Measurements from ENCODE around the gene FAIM2.
"Not testable (repeated sequence)": the region's sequence is repeated elsewhere in the genome, so short reads cannot be mapped to it uniquely, and the experiment has no call there.

Gene FAIM2

GRCh38 chr12:49863946-49864797, 39.5 kb downstream of the FAIM2 start:
- no peak for DNase-seq

GRCh38 chr12:49860921-49861320, 42.8 kb downstream of the FAIM2 start:
- not testable (repeated sequence) for DNase-seq

- not testable (repeated sequence) for DNase-seq
Observed at GRCh38 chr12:49855890-49856289, 47.8 kb downstream of the FAIM2 start.

GRCh38 chr12:49854976-49855375, 48.7 kb downstream of the FAIM2 start:
- DNase-seq, result no peak

DNA sequence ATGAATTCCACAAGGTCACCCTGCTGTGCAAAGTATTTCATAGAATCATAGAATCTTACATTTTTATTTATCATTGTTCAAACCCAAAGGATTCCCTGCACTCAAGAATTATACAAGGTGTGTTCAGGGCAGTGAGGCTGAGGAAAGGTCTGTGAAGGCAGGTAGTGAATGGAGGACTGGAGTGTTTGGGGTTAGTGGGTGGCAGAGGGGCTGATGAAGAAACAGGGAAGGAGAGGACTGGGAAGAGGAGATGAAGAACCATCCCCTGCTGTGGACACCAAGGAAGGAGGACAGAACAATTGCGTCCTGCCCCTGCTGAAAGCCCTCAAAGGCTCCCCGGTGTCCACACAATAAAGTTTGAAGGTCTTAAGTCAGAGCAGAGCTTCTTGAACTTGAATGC, 50.0 kb downstream of the FAIM2 start:
- DNase-seq, result no peak

DNA sequence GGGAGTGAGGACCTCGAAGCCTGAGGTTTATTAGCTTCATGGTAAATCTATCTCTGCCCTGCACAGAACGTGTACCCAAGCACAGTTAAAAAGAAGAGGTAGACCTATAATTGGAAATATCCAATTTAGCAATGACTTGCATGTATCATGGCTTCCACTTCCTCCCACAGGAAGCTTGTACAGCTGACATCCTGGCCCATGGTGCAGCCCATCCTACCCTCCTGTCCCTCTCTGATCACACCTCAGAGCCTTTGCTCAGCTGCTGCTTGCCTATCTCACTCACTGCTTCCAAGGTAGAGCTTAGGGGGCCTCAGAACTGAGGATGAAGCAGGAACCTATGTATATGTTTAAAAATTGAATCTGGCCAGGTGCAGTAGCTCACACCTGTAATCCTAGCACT, 56.5 kb downstream of the FAIM2 start:
- DNase-seq, result no peak

- DNase-seq, result no peak
Observed at GRCh38 chr12:49846032-49846431, 57.7 kb downstream of the FAIM2 start.

DNA sequence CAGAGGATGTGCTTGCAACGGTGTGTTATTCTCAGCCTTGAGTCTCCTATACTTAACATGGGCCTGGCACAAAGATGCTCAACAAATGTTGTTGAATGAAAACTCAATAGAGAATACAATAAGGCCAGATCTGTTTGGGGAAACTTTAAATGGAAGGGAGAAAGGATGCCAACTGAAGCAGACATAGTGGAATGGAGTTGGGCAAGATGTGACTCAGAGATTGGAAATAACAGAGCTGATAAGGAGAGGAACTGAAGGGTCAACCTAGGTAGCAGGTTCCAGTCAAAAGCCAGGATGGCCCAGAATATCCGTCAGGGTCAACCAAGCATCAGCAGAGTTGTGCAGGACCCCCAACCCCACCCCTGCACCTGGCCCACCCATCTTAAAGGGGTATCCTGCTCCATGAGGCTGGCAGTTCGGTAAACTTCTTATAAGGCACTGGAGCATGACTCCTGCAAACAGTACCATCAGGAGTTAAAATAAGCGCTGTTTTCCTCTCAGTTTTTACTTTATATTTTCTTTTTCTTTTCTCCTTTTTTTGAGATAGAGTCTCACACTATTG, 59.7 kb downstream of the FAIM2 start:
- DNase-seq, result no peak

DNA sequence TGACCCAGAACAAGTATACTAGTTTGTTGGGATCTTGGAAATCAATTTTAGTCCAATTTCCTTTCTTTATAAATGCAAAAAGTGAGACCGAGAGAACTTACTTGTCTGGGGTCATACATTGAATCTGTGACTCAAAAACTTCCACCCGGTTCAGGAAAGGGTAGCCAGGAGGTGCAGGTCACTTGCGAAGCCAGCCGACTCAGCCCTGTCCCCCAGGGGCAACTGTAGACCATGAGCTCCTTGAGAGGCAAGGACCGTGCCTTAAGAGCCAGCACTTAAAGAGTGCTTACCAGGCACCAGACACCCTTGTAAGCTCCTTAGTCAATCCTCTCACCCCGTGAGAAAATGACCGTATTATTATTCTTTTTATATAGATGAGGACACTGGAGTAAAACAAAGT, 60.3 kb downstream of the FAIM2 start:
- DNase-seq, result no peak

DNA sequence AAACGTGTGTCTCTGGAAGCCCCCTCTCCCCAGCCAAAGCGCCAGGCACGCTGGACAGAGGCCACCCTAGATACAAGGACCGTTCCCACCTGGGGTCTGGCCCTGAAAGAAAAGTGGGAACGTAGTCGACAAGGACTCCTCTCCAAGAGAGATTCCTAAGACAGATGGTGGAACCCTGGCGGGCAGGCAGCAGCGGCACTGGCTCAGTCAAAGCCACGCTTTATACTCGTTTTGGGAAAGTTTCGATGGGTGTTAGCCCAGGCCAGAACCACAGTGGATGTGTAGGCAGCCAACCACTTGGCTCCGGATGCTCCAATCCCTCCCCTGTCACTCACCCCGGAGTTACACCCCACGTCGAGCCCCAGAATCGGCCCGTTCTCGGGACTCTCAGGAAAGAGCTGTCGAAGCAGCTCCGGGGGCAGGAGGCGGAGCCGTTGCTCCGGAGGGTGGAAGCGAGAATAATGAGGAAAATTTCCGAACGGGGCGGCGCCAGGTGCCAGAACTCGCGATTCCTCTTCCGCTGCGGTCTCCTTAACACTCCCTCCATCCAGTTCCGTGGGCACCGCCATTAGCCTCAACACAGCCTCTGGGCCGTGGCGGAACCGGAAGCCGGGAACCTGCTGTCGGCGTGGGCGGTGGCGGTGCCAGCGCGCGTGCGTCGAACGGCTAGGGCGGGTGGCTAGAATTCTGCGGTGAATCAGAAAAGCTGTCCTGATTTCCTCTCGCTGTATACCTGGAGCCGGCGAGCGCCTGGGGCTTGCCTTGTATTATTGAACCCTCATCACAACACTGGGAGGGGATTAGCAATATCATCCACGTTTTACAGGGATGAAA, 61.0 kb downstream of the FAIM2 start, which contains the start of gene BCDIN3D:
TSS of gene BCDIN3D (minus strand) at position 588 of the 834 bp plus-strand sequence. CDS start at position 569, 19 bp downstream.
- DNase-seq, result peak; percentile 90

DNA sequence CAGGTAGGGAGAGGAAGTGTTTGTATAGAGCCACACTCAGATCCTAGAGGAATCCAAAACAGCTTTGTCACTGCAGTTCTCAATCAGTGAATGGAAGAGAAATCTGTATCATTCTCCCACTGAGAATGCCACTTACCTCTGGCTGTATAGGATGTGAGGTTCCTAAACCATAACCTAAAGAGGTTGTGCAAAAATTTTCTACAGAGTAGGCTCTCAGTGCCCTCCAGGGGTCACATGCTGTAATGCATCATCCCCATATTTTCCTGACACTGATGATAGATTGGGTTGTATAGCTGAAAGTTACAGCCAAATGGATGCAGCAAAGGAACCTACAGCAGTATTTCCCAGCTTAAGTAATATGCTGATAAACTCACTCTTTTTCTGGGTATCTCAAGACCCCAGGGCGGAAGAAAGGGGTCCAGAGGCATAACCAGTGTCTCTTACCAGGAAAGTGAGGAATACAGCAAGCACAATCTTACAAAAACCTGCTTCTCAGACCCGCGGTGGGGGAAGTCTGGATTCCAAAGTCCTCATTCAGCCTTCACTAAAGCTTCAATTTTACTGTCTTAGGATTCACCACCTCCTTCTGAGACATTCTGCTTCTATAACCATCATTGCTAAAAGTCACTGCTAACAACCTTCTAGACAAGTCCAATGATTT, 64.6 kb downstream of the FAIM2 start:
- no peak for DNase-seq

DNA sequence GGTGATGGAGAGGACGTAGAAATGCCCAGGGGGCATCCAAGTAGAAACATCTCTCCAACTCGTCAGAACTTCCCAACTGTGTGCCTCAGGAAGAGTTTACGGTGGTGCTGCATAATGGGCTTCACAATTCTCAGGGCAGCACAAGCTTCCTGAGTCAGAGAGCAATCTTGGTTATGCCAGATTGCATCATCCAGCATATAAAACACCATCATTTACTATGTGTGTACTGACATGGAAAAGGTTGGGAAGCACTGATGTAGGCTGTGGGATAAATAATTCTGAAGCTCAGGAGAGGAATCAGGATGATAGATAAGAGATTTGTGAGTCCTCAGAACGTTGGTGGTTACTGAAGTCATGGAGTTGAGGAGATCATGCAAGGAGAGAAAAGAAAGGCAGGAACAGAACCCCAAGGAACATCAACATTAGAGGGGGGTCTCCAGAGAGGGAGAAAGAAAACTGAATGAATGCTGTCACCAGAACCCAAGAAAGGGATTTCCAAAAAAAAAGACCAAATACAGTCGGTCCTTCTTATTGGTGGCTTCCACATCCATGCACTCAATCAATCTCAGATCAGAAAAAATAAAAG, 70.8 kb downstream of the FAIM2 start:
- no peak for DNase-seq

- DNase-seq, result no peak
Observed at GRCh38 chr12:49831717-49832116, 72.0 kb downstream of the FAIM2 start.

DNA sequence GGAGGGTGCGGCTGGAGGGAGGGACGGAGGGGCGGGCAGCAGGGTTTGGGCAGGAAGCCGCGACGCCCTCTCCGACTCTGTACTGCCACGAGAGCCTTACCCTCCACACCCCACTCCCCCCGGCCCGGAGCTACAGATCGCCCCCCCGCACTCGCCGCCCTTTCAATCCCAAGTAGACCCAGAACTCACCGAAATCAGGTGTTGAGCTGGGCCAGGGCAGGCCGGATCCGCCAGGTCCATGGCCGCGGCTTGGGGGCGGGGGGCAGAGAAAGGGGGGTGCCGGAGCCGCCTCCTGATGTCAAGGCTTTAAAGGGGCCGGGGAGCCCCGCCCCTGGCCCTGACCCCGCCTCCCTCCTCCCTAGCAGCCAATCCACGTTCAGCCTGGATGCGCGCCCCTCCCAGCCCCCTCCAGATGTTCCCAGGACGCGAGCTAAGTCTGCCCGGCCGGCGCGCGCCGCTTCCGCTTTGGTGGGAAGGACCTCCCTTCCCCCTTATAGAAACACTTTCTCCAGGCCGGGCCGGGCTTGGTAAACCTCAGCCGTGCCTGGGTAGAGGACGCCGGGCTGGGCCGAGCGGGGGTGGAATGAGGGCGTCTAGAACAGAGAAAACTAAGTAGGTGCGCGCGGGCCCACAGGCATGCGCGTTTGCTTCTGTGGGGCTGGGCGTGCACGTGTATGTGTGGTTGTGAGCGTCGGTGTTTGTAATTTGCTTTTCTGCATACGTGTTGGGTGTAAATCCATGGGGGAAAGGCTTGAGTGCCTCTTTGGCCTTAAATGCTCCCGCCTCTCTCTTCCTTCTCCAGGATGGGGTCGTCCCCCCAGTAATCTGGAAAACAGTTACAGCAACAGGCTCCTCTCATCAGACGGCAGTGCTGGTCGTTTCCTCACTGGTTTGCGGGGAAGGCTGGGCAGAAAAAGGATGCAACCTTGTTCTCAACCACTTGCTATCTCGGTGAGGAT, 75.3 kb downstream of the FAIM2 start, which contains the start of gene NCKAP5L:
TSS of gene NCKAP5L (minus strand) at position 281 of the 959 bp plus-strand sequence. CDS start 24,369 bp downstream, outside the sequence.
- DNase-seq, result peak; percentile 91

DNA sequence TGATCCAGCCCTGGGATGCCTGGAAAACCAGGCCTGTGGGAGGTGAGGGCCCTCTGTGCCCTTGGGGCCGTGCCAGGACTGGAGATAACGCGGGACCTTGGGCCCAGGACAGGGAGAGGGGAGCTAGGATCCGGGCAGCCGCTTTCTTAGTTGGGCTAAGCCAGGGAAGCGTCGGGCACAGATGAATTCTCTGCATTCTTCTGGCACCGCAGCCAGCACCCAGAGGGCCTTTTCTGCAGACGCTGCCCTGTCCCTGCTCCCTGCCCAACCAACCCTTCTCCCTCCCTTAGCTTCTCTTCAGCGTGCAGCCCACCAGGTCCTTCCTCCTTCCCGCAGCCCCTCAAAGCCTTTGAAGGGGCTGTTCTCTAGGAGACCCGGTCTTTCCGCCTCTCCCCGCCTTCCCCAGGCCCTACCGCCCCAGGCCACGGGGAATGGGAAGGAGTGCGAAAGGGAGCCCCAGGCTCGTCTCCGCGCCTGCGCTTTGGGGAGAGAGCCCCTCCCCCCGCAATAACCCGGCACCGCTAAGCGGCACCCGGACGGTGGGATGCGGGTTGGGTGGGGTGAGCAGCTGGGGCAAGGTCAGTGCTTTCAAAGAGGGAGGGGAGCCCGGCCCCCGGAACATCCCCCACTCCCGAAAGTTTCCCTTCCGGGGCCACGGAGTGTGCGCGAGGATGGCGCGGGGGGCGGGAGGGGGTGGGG, 76.2 kb downstream of the FAIM2 start:
- peak; percentile 83 for DNase-seq

DNA sequence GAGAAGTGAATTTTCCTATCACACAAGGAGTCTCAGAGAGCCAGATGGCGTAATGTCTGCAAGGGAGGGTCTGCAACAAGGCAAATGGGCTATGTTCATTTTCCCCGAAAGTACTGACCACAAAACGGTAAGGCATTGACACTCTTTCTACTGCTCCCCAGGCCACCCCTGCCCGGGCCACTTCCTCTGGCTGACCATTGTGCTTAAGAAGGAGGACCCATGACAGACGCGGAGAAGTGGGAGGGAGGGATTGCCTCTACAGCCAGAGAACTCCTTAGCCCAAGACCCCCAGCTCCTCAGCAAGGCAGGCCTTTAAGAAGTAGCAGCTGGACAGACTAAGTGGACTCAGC, 76.7 kb downstream of the FAIM2 start:
- DNase-seq, result no peak

DNA sequence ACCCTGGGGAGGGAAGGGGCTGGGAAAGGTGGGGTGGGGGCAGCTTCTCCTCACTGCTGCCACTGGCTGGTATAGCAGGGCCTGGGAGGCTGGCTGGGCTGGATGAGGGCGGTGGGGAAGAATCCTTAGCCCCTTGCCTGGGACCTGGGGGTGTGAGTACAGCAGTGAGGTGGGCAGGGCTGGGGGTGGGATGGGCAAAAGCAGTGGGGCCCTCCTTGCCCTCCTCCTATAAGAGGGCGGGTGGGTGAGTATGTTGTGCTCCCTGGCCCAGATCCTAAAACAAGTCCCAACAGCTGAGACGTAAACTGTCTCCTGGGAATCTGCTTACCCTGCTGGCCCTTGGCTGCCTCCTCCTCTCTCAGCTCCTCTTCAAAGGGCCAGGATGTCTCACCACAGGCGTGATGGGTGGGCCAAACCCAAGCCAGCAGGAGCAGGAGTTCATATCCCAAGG, 77.7 kb downstream of the FAIM2 start:
- DNase-seq, result no peak

- no peak for DNase-seq
Observed at GRCh38 chr12:49825360-49825970, 78.2 kb downstream of the FAIM2 start.

- DNase-seq, result no peak
Observed at GRCh38 chr12:49824895-49825294, 78.8 kb downstream of the FAIM2 start.

GRCh38 chr12:49824416-49824815, 79.3 kb downstream of the FAIM2 start:
- DNase-seq, result no peak
